ENCODE results near the gene SPRN. TPM values are rescaled to one million over a fixed set of nuclear protein-coding genes. Genes with fewer than 3 reads are reported as not detected.
"Not testable (repeated sequence)": the region's sequence is repeated elsewhere in the genome, so short reads cannot be mapped to it uniquely, and the experiment has no call there.

Gene SPRN
- total RNA-seq, 6 experiments from 2014 or later = 0.07 to 15.1 (median 0.11) TPM; not detected in 1

- no peaks in the 10 kb centered on the region for H3K27me3 ChIP-seq
- peaks cover 0 to 4% (median 0%) of the 10 kb centered on the region in 4 donors for H3K4me1 ChIP-seq
- no peak overlapping the region for H3K27ac ChIP-seq
- H3K4me3 ChIP-seq = no peak overlapping the region
- H3K9me3 ChIP-seq = no peaks in the 10 kb centered on the region
- ATAC-seq (peak; percentile 57 to 84 (median 72)), DNase-seq (peak in 1 of 3 donors; percentile 51)
- intact Hi-C loops (cut with DNase I) = no loop called here
- 55% methylated on average over 9 of the region's 11 CpGs for WGBS (ENCODE audit: insufficient coverage, low coverage, low lambda C conversion rate, missing lambda C conversion rate)
- H3K36me3 ChIP-seq = no peaks in the 10 kb centered on the region
- no peak for TF ChIP-seq POLR2A (IDR thresholded peaks at IDR 0.05)
- TF ChIP-seq, protein P1, sequence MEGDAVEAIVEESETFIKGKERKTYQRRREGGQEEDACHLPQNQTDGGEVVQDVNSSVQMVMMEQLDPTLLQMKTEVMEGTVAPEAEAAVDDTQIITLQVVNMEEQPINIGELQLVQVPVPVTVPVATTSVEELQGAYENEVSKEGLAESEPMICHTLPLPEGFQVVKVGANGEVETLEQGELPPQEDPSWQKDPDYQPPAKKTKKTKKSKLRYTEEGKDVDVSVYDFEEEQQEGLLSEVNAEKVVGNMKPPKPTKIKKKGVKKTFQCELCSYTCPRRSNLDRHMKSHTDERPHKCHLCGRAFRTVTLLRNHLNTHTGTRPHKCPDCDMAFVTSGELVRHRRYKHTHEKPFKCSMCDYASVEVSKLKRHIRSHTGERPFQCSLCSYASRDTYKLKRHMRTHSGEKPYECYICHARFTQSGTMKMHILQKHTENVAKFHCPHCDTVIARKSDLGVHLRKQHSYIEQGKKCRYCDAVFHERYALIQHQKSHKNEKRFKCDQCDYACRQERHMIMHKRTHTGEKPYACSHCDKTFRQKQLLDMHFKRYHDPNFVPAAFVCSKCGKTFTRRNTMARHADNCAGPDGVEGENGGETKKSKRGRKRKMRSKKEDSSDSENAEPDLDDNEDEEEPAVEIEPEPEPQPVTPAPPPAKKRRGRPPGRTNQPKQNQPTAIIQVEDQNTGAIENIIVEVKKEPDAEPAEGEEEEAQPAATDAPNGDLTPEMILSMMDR (IDR thresholded peaks at IDR 0.05) = peak; percentile 26 to 47 (median 36)
These were observed 14.4 kb upstream of the SPRN start for GRCh38 chr10:133438711-133439273.

GRCh38 chr10:133432789-133433188 lies 8.4 kb upstream of the SPRN start:
- DNase-seq; H3K27me3 ChIP-seq; H3K27ac ChIP-seq; H3K9me3 ChIP-seq; H3K4me1 ChIP-seq; H3K36me3 ChIP-seq; H3K4me3 ChIP-seq; intact Hi-C loops (cut with DNase I): not testable (repeated sequence)
- ATAC-seq = peak in 2 of 4 donors; percentile 9 to 34
- WGBS (ENCODE audit: insufficient coverage, low coverage, low lambda C conversion rate, missing lambda C conversion rate) = no CpG with 5 or more reads among the region's 25 CpGs

- H3K27ac ChIP-seq; H3K4me3 ChIP-seq; H3K9me3 ChIP-seq; H3K27me3 ChIP-seq; intact Hi-C loops (cut with DNase I); H3K4me1 ChIP-seq; DNase-seq; H3K36me3 ChIP-seq: not testable (repeated sequence)
- WGBS (ENCODE audit: insufficient coverage, low coverage, low lambda C conversion rate, missing lambda C conversion rate) = 57% methylated on average over 5 of the region's 9 CpGs
- peak in 2 of 4 donors; percentile 21 to 41 for ATAC-seq
These were observed 7.6 kb upstream of the SPRN start for GRCh38 chr10:133431888-133432613.

- H3K9me3 ChIP-seq, H3K36me3 ChIP-seq, H3K4me3 ChIP-seq, H3K27ac ChIP-seq, H3K4me1 ChIP-seq, ATAC-seq, DNase-seq, H3K27me3 ChIP-seq: not testable (repeated sequence)
- WGBS (ENCODE audit: insufficient coverage, low coverage, low lambda C conversion rate, missing lambda C conversion rate) = 43% methylated on average over 1 of the region's 4 CpGs
- intact Hi-C loops (cut with DNase I) = loop anchor here in 1 of 2 donors (10.0 kb wide), 1 partner anchor 145 kb away; no protein-coding TSS in a partner anchor
These were observed 5.1 kb upstream of the SPRN start for GRCh38 chr10:133429571-133429970.

DNA sequence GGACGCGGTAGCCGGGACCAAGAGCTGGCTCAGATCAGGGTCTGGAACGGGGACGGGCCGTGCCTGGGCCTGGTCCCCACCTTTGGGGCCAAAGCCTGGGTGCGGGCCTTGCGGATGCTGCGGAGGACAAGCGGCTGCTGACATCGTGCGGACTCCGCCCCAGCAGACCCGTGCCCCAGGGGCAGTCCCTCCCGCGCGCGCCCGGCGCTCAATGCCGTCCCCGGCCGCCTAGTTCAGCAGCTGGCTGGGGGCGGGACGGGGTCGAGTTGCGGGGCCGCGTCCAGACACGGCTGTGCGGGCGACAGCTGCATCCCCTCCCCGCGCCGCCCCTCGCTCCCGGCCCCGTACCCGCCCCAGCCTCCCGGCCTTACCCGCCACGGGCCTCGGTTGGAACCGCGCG lies 323 bp downstream of the SPRN start:
- intact Hi-C loops (cut with DNase I) = loop anchor here in 1 of 2 donors (10.0 kb wide), 1 partner anchor 151 kb away; no protein-coding TSS in a partner anchor

GRCh38 chr10:133422807-133423771 lies 1.3 kb downstream of the SPRN start:
- Histone ChIP-seq H3K9me3 (no peaks in the 10 kb centered on the region), H3K27me3 (no peaks in the 10 kb centered on the region), H3K4me1 (no peaks in the 10 kb centered on the region), H3K27ac (no peak overlapping the region), H3K4me3 (no peak overlapping the region), H3K36me3 (no peaks in the 10 kb centered on the region)
- peak in 1 of 3 donors; percentile 50 for DNase-seq
- TF ChIP-seq, protein P1 (IDR thresholded peaks at IDR 0.05) = no peak
- no peak for TF ChIP-seq POLR2A (IDR thresholded peaks at IDR 0.05)
- 51% methylated on average over 5 of the region's 88 CpGs for WGBS (ENCODE audit: insufficient coverage, low coverage, low lambda C conversion rate, missing lambda C conversion rate)
- intact Hi-C loops (cut with DNase I) = loop anchor here in 1 of 2 donors (10.0 kb wide), 1 partner anchor 152 kb away; no protein-coding TSS in a partner anchor
- peak; percentile 13 to 31 (median 28) for ATAC-seq

More for the DNA sequence above, 323 bp downstream of the SPRN start:
- WGBS (ENCODE audit: insufficient coverage, low coverage, low lambda C conversion rate, missing lambda C conversion rate) = no CpG with 5 or more reads among the region's 46 CpGs
- not testable (repeated sequence) for DNase-seq, H3K36me3 ChIP-seq, H3K4me1 ChIP-seq, H3K27ac ChIP-seq, H3K27me3 ChIP-seq, H3K4me3 ChIP-seq, H3K9me3 ChIP-seq
- peak in 1 of 4 donors; percentile 14 for ATAC-seq

All from right lobe of liver (tissue), 6 donors.